Astrocyte (in vitro differentiated cells and primary cell): ENCODE results near the gene ABCC9. TPM values are rescaled to one million over a fixed set of nuclear protein-coding genes. Genes with fewer than 3 reads are reported as not detected.

Source experiments
- DNase-seq: peaks from one replicate; pipeline ENCODE4 v3.0.0-alpha.2; 2010; ENCODE audit warnings: low read depth
- FAIRE-seq: peaks from 2 replicates; lab custom pipeline; 2011; peaks lifted over from hg19 to GRCh38; lab: Jason Lieb, UNC
- H2AFZ ChIP-seq: 2 replicates; pipeline ENCODE4 v1.6.0; 2012; ENCODE audit warnings: low read depth, low read length, inconsistent platforms
- H3K27ac ChIP-seq: 2 replicates; pipeline ENCODE4 v1.5.1; 2011; ENCODE audit warnings: low read depth, low read length, inconsistent platforms
- H3K27me3 ChIP-seq: 2 replicates; pipeline ENCODE4 v1.6.0; 2011; ENCODE audit warnings: low read length, inconsistent platforms; ENCODE audit not compliant: insufficient read depth
- H3K36me3 ChIP-seq: 2 replicates; pipeline ENCODE4 v1.5.1; 2011; ENCODE audit warnings: low read length, inconsistent platforms; ENCODE audit not compliant: insufficient read depth
- H3K4me1 ChIP-seq: 2 replicates; pipeline ENCODE4 v1.5.1; 2011; ENCODE audit warnings: low read length, inconsistent platforms; ENCODE audit not compliant: insufficient read depth
- H3K4me2 ChIP-seq: 2 replicates; pipeline ENCODE4 v1.6.0; 2012; ENCODE audit warnings: low read length, inconsistent platforms
- H3K4me3 ChIP-seq: 2 replicates; pipeline ENCODE4 v1.5.1; 2011; ENCODE audit warnings: low read depth, mild to moderate bottlenecking, low read length, inconsistent platforms; ENCODE audit not compliant: insufficient read depth
- H3K79me2 ChIP-seq: 2 replicates; pipeline ENCODE4 v1.6.0; 2012; ENCODE audit warnings: mild to moderate bottlenecking, low read length, inconsistent platforms; ENCODE audit not compliant: insufficient read depth
- H3K9ac ChIP-seq: 2 replicates; pipeline ENCODE4 v1.6.0; 2012; ENCODE audit warnings: mild to moderate bottlenecking, low read length, inconsistent platforms
- H3K9me3 ChIP-seq: 2 replicates; pipeline ENCODE4 v1.5.1; 2012; ENCODE audit warnings: low read depth, mild to moderate bottlenecking, low read length, inconsistent platforms; ENCODE audit not compliant: insufficient read depth
- H4K20me1 ChIP-seq: 2 replicates; pipeline ENCODE4 v1.6.0; 2012; ENCODE audit warnings: low read length, inconsistent platforms; ENCODE audit not compliant: insufficient read depth
- H3K27ac Mint-ChIP-seq: one replicate; pipeline ENCODE4 v1.8.0; 2021; ENCODE audit warnings: mild to moderate bottlenecking, mixed read lengths; ENCODE audit not compliant: unreplicated experiment
- H3K27me3 Mint-ChIP-seq: one replicate; pipeline ENCODE4 v1.8.0; 2021; ENCODE audit warnings: low read depth, mixed read lengths; ENCODE audit not compliant: unreplicated experiment
- H3K36me3 Mint-ChIP-seq: one replicate; pipeline ENCODE4 v1.8.0; 2021; ENCODE audit warnings: low read depth, mixed read lengths; ENCODE audit not compliant: unreplicated experiment
- H3K4me1 Mint-ChIP-seq: one replicate; pipeline ENCODE4 v1.8.0; 2021; ENCODE audit warnings: low read depth, mixed read lengths; ENCODE audit not compliant: unreplicated experiment
- H3K4me3 Mint-ChIP-seq: one replicate; pipeline ENCODE4 v1.8.0; 2021; ENCODE audit warnings: mild to moderate bottlenecking, moderate library complexity, mixed read lengths; ENCODE audit not compliant: unreplicated experiment
- H3K9me3 Mint-ChIP-seq: one replicate; pipeline ENCODE4 v1.8.0; 2021; ENCODE audit warnings: mild to moderate bottlenecking, mixed read lengths; ENCODE audit not compliant: unreplicated experiment
- EZH2 ChIP-seq: IDR thresholded peaks from 2 replicates; pipeline ENCODE4 v1.6.1; 2012; ENCODE audit warnings: mild to moderate bottlenecking, low read length, inconsistent platforms; ENCODE audit not compliant: insufficient read depth
- total RNA-seq: library from RNA; stranded (reverse); gene quantifications from 2 replicates; pipeline ENCODE4 v1.2.1, GENCODE V29; 2021
- TF ChIP-seq, protein P1 (sequence below): IDR thresholded peaks from 2 replicates; pipeline ENCODE4 v1.5.1; 2011; ENCODE audit warnings: low read depth, mild to moderate bottlenecking, inconsistent platforms, low read length, moderate library complexity; ENCODE audit not compliant: insufficient read depth

Gene ABCC9
- total RNA-seq, 1 donor from 2014 or later: 0.36 TPM

DNA sequence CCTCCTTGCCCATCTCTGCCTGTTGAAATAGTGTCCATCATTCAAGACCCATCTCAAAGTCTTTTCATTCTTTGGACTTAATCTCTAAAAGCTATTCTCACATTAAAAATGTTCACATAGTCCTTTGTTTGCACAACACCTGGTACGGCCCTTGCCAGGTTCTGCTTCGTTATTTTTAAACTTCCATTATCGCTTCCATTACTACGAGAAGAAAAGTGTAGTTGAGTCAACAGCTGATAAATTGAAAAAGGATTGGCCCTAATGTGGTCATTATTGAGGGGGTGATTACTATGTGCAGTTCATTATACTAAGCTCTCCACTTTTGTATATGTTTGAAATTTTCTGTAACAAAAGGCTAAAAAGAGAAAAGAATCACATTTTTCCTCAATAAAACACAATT is 184.5 kb downstream of the ABCC9 start:
- no peak overlapping the region for H3K4me2 ChIP-seq
- no peaks in the 10 kb centered on the region for H3K27me3 ChIP-seq
- H2AFZ ChIP-seq: no peak overlapping the region
- H3K4me1 ChIP-seq: no peaks in the 10 kb centered on the region
- H3K27ac ChIP-seq: no peak overlapping the region
- no peaks in the 10 kb centered on the region for H3K9me3 Mint-ChIP-seq
- H3K4me3 Mint-ChIP-seq: no peak overlapping the region
- H3K4me3 ChIP-seq: no peak overlapping the region
- H3K79me2 ChIP-seq: no peaks in the 10 kb centered on the region
- peaks cover 4% of the 10 kb centered on the region for H3K27me3 Mint-ChIP-seq
- H3K9ac ChIP-seq: no peak overlapping the region
- no peak for TF ChIP-seq EZH2
- TF ChIP-seq, protein P1, sequence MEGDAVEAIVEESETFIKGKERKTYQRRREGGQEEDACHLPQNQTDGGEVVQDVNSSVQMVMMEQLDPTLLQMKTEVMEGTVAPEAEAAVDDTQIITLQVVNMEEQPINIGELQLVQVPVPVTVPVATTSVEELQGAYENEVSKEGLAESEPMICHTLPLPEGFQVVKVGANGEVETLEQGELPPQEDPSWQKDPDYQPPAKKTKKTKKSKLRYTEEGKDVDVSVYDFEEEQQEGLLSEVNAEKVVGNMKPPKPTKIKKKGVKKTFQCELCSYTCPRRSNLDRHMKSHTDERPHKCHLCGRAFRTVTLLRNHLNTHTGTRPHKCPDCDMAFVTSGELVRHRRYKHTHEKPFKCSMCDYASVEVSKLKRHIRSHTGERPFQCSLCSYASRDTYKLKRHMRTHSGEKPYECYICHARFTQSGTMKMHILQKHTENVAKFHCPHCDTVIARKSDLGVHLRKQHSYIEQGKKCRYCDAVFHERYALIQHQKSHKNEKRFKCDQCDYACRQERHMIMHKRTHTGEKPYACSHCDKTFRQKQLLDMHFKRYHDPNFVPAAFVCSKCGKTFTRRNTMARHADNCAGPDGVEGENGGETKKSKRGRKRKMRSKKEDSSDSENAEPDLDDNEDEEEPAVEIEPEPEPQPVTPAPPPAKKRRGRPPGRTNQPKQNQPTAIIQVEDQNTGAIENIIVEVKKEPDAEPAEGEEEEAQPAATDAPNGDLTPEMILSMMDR: no peak
- no peak overlapping the region for H3K27ac Mint-ChIP-seq
- DNase-seq: no peak
- H3K4me1 Mint-ChIP-seq: no peaks in the 10 kb centered on the region
- no peaks in the 10 kb centered on the region for H3K36me3 ChIP-seq
- no peaks in the 10 kb centered on the region for H3K9me3 ChIP-seq
- H3K36me3 Mint-ChIP-seq: no peaks in the 10 kb centered on the region
- FAIRE-seq: no peak
- H4K20me1 ChIP-seq: no peaks in the 10 kb centered on the region

DNA sequence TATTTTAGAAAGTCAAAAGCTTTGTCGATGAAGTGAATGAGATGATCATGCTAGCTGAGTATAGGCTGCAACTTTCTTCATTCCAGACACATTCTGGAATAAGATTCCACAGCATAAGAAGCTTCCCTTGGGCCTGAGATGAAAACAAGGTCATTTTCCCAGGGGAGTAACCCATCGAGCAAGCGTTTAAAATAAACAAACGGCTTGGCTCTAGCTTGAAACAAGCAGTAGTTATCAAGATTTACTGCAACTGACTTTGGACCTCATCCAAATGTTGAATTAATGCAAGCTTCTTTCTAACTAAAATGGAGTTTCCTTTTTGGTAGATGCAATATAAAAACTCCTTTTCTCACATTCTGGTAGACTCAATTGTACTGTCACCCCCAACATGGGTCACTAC is 189.7 kb downstream of the ABCC9 start:
- Mint-ChIP-seq H3K27me3 (peaks cover 4% of the 10 kb centered on the region), H3K36me3 (no peaks in the 10 kb centered on the region), H3K9me3 (peaks cover 2% of the 10 kb centered on the region), H3K27ac (no peak overlapping the region), H3K4me1 (no peaks in the 10 kb centered on the region), H3K4me3 (no peak overlapping the region)
- no peaks in the 10 kb centered on the region for H4K20me1 ChIP-seq
- H3K36me3 ChIP-seq: no peaks in the 10 kb centered on the region
- H3K27me3 ChIP-seq: no peaks in the 10 kb centered on the region
- H3K4me2 ChIP-seq: no peak overlapping the region
- TF ChIP-seq EZH2: no peak
- TF ChIP-seq, protein P1: no peak
- no peak overlapping the region for H3K9ac ChIP-seq
- no peak overlapping the region for H3K4me3 ChIP-seq
- FAIRE-seq: no peak
- H3K79me2 ChIP-seq: no peaks in the 10 kb centered on the region
- DNase-seq: no peak
- H3K4me1 ChIP-seq: no peaks in the 10 kb centered on the region
- H3K9me3 ChIP-seq: no peaks in the 10 kb centered on the region
- no peak overlapping the region for H3K27ac ChIP-seq
- no peak overlapping the region for H2AFZ ChIP-seq

Other genes starting within 250 kb of the ABCC9 start
- gene KCNJ8, start 166.7 kb downstream of the ABCC9 start, total RNA-seq: 0.93 and 1.0 TPM in 2 replicates
- 36.7 and 37.9 TPM in 2 replicates for gene CMAS, start 104.8 kb upstream of the ABCC9 start, total RNA-seq